Esophagus muscularis mucosa (tissue), 3 donors: ENCODE measurements around the gene AP1B1.

Source experiments
- EP300 ChIP-seq: sonication (generic); formaldehyde crosslinking; IDR thresholded peaks from one replicate; pipeline ENCODE4 v1.6.1; 2017; ENCODE audit warnings: antibody characterized with exemption
- TF ChIP-seq, protein P1 (sequence below), 3 experiments: fragments of 200-600 bp in 2 of 3; fragments of 450-650 bp in 1 of 3; sonication (generic) in 2 of 3; IDR thresholded peaks; one replicate each; pipeline ENCODE4 v1.5.1; 2017 to 2019; ENCODE audit warnings: antibody characterized with exemption in 3 of 3, mild to moderate bottlenecking in 2 of 3, moderate library complexity in 1 of 3

DNA sequence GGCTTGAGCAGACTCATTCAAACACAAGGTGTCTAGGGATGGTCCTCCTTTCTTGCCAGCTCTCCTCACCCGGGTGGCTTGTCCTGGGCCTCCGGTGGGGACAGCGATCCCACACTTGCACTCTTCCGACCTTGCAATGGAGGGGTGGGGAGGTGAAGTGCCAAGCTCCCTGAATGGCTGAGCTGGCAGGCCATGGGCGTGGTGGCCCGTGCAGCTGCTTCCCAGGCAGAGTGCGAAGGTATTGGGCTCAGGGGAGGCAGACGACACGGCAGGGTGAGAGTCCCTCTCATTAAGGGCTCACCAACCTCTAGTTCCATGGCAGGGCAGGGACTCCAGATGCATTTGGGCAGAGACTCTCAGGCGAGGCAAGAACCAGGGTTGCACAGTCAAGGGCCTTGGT lies 61.9 kb downstream of the AP1B1 start:
- TF ChIP-seq, protein P1, sequence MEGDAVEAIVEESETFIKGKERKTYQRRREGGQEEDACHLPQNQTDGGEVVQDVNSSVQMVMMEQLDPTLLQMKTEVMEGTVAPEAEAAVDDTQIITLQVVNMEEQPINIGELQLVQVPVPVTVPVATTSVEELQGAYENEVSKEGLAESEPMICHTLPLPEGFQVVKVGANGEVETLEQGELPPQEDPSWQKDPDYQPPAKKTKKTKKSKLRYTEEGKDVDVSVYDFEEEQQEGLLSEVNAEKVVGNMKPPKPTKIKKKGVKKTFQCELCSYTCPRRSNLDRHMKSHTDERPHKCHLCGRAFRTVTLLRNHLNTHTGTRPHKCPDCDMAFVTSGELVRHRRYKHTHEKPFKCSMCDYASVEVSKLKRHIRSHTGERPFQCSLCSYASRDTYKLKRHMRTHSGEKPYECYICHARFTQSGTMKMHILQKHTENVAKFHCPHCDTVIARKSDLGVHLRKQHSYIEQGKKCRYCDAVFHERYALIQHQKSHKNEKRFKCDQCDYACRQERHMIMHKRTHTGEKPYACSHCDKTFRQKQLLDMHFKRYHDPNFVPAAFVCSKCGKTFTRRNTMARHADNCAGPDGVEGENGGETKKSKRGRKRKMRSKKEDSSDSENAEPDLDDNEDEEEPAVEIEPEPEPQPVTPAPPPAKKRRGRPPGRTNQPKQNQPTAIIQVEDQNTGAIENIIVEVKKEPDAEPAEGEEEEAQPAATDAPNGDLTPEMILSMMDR (IDR thresholded peaks at IDR 0.05), result no peak
- TF ChIP-seq EP300, result no peak
